Measurements from ENCODE around the gene RSKR. TPM values are rescaled to one million over a fixed set of nuclear protein-coding genes. Genes with fewer than 3 reads are reported as not detected.

Gene RSKR
- total RNA-seq, 1 experiment from 2014 or later = 25.8 TPM

DNA sequence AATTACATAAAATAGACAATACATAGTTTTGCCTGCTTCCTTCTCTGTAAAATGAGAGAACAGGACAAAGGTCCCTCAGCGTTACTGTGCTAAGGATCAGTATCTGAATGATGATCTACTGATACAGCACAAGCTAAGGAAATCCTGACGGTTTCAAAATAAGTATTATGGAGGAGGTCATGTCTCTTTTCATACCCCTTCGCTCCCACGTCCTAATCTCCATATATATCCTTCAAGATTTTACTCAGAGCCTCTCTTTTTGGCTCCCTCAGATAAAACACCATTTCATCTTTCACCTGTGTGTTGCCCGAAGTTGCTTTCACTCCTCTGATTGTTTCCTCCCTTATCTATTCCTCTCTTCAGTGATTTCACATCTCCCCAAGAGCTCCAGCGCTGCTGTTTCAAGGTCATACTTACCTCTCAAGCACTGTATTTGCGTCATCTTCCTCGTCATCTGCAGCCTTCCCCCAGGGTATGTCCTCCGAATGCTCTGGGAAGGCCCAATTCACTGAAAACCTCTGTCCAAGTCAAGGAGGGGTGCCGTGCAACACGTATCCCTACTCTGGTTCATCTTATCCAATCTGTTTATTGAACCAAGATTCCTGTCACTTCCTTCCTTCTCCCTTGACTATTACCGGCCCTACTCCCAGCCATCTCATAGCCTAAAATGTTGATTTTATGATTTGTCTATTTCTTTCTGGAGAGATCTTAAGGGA lies 32.2 kb upstream of the RSKR start:
- Histone ChIP-seq H3K4me2 (ENCODE audit: insufficient read depth, insufficient read length, low read length) (no peak overlapping the region), H3K27ac (ENCODE audit: insufficient read length, low read depth, low read length) (no peak overlapping the region), H2BK120ac (ENCODE audit: low read depth, low read length, poor library complexity, severe bottlenecking) (no peak overlapping the region), H3K79me1 (ENCODE audit: insufficient read depth, low read depth, low read length, poor library complexity, severe bottlenecking) (no peaks in the 10 kb centered on the region), H3K27me3 (ENCODE audit: insufficient read depth, low read length) (no peaks in the 10 kb centered on the region), H3K79me2 (ENCODE audit: insufficient read depth, low read length) (no peaks in the 10 kb centered on the region; the same call in 1 of the 2 replicates), H3K14ac (ENCODE audit: insufficient read depth, low read length) (no peak overlapping the region), H4K91ac (ENCODE audit: insufficient read length, low read depth, low read length) (no peak overlapping the region), H4K20me1 (ENCODE audit: control insufficient read depth, insufficient read depth, insufficient read length) (no peaks in the 10 kb centered on the region), H3K56ac (ENCODE audit: insufficient read length, low read depth, low read length) (no peak overlapping the region), H2BK5ac (ENCODE audit: insufficient read length, low read length) (no peak overlapping the region), H3T11ph (ENCODE audit: low read length) (no peak overlapping the region), H3K9me3 (ENCODE audit: control insufficient read depth, low read depth, low read length) (no peaks in the 10 kb centered on the region), H4K5ac (ENCODE audit: insufficient read length, low read depth, low read length) (no peak overlapping the region), H2AK5ac (ENCODE audit: insufficient read length, low read length) (no peak overlapping the region), H2AFZ (ENCODE audit: low read length) (no peak overlapping the region), H3K18ac (ENCODE audit: insufficient read length, low read depth, low read length) (no peak overlapping the region), H3K4ac (ENCODE audit: low read depth, low read length) (no peak overlapping the region), H3K23me2 (ENCODE audit: insufficient read length, low read depth, low read length, poor library complexity, severe bottlenecking) (peaks cover 6% of the 10 kb centered on the region), H2BK15ac (ENCODE audit: low read depth, low read length) (no peak overlapping the region), H3K9ac (ENCODE audit: extremely low read depth, insufficient read length, low read length) (no peak overlapping the region), H3K23ac (ENCODE audit: insufficient read length, low read depth, low read length) (no peak overlapping the region), H2BK12ac (ENCODE audit: insufficient read length, low read depth, low read length) (no peak overlapping the region), H3K4me1 (ENCODE audit: insufficient read depth, low read length) (no peaks in the 10 kb centered on the region), H4K8ac (replicated peaks; ENCODE audit: insufficient read length, low read depth, low read length) (no peak overlapping the region), H2BK20ac (ENCODE audit: low read depth, low read length, poor library complexity, severe bottlenecking) (no peak overlapping the region)
- no CpG with 5 or more reads among the region's 12 CpGs for WGBS (ENCODE audit: extremely low coverage, insufficient read length, low lambda C conversion rate)
- no peaks in the 10 kb centered on the region for H3K27me3 Mint-ChIP-seq (ENCODE audit: low read depth)
- DNase-seq = no peak
- H3K9me3 Mint-ChIP-seq = no peaks in the 10 kb centered on the region
- peak overlapping the region; percentile 82 to 87 for H3K4me3 Mint-ChIP-seq
- H3K36me3 Mint-ChIP-seq (ENCODE audit: insufficient read depth in 1 of 3, low read depth in 3 of 3) = peaks cover 16 to 50% (median 41%) of the 10 kb centered on the region in 3 experiments
- TF ChIP-seq, protein P1, sequence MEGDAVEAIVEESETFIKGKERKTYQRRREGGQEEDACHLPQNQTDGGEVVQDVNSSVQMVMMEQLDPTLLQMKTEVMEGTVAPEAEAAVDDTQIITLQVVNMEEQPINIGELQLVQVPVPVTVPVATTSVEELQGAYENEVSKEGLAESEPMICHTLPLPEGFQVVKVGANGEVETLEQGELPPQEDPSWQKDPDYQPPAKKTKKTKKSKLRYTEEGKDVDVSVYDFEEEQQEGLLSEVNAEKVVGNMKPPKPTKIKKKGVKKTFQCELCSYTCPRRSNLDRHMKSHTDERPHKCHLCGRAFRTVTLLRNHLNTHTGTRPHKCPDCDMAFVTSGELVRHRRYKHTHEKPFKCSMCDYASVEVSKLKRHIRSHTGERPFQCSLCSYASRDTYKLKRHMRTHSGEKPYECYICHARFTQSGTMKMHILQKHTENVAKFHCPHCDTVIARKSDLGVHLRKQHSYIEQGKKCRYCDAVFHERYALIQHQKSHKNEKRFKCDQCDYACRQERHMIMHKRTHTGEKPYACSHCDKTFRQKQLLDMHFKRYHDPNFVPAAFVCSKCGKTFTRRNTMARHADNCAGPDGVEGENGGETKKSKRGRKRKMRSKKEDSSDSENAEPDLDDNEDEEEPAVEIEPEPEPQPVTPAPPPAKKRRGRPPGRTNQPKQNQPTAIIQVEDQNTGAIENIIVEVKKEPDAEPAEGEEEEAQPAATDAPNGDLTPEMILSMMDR (conservative IDR thresholded peaks at IDR 0.05) = no peak
- peak overlapping the region; percentile 39 to 73 (median 65); a peak in 6 of 7 replicates for H3K27ac Mint-ChIP-seq
- peaks cover 14 to 23% of the 10 kb centered on the region in 2 experiments for H3K4me1 Mint-ChIP-seq
